Adrenal gland (tissue), 12 donors: ENCODE measurements around the gene CD300H. TPM values are rescaled to one million over a fixed set of nuclear protein-coding genes. Genes with fewer than 3 reads are reported as not detected.

Experiments
- DNase-seq, 7 donors: peaks; one replicate each; pipeline ENCODE4 v3.0.0-alpha.2; 2019 to 2020
- H3K27ac ChIP-seq, 5 donors: fragments of 200-600 bp; sonication (generic) in 4 of 5; 1 replicate in 3 of 5; 2 replicates in 2 of 5; pipeline versions ENCODE4 v1.5.1 to v1.8.0; 2016 to 2020; ENCODE audit warnings: mild to moderate bottlenecking in 1 of 5
- H3K27me3 ChIP-seq: fragments of 200-600 bp; 2 replicates; pipeline ENCODE4 v1.8.0; 2021
- H3K36me3 ChIP-seq, 2 donors: fragments of 200-600 bp; replicated peaks in 1 of 2; 1 replicate in 1 of 2; 2 replicates in 1 of 2; pipeline versions ENCODE4 v1.5.1 to v1.8.0; 2018 to 2022
- H3K4me1 ChIP-seq, 2 donors: fragments of 200-600 bp; replicated peaks in 1 of 2; 1 replicate in 1 of 2; 2 replicates in 1 of 2; pipeline versions ENCODE4 v1.5.1 to v1.8.0; 2018 to 2021
- H3K4me3 ChIP-seq, 4 donors: fragments of 200-600 bp; sonication (generic) in 3 of 4; one replicate each; pipeline ENCODE4 v1.5.1; 2016 to 2018
- H3K9me3 ChIP-seq, 3 donors: fragments of 200-600 bp; sonication (generic) in 1 of 3; replicated peaks in 1 of 3; 1 replicate in 2 of 3; 2 replicates in 1 of 3; pipeline versions ENCODE4 v1.5.1 to v1.8.0; 2016 to 2021
- CTCF ChIP-seq, 6 experiments: fragments of 450-650 bp in 4 of 6; fragments of 200-600 bp in 2 of 6; sonication (generic) in 1 of 6; IDR thresholded peaks; 1 replicate in 5 of 6; 2 replicates in 1 of 6; pipeline versions ENCODE4 v1.5.1 to v1.8.0; 2016 to 2021; ENCODE audit warnings: antibody characterized with exemption in 6 of 6, mild to moderate bottlenecking in 2 of 6, moderate library complexity in 1 of 6
- POLR2A ChIP-seq, 2 donors: fragments of 450-650 bp; IDR thresholded peaks; one replicate each; pipeline ENCODE4 v1.6.1; 2017; ENCODE audit warnings: antibody characterized with exemption in 2 of 2, mild to moderate bottlenecking in 2 of 2, moderate library complexity in 1 of 2
- WGBS, 4 donors: extraction: QIAGEN DNeasy Blood & Tissue Kit in 2 of 4; methylation state at CpG; one replicate each; pipeline versions ENCODE4 v1.1.5 to v1.1.7; 2013 to 2017; 5-methylcytosine and 5-hydroxymethylcytosine counted together
- intact Hi-C, 2 donors: fragments of 100-400 bp; cut with DNase I; formaldehyde crosslinking; loops; one replicate each; pipeline versions ENCODE4 v1.14.1 to v1.15.0; 2022 to 2023
- polyA plus RNA-seq, 3 donors: library from polyadenylated mRNA; stranded (reverse); fragments of 200-250 nt in 2 of 3; fragments of 350-450 nt in 1 of 3; fragmentation: Illumina TruSeq in 1 of 3; extraction: RNeasy Lipid Tissue Mini Kit (QIAGEN cat#74804) in 1 of 3; gene quantifications; one replicate each; pipeline ENCODE4 v1.2.3, GENCODE V29; 2013 to 2014
- total RNA-seq, 9 donors: library from RNA; depleted of rRNA in 4 of 9; stranded (reverse); fragments of >200 nt in 4 of 9; fragments of 120-200 nt in 1 of 9; fragmentation: NEBNext Ultra II Directional in 1 of 9; extraction: Animal tissue kit (Norgen Biotek cat#: 25700) in 1 of 9; gene quantifications; one replicate each; pipeline versions ENCODE4 v1.1.0 to v1.2.4, GENCODE V29; 2013 to 2023
- donor health status: healthy with polysubstance abuse.
- donor health status: Bipolar disorder and iron deficiency.
- donor health status: DM: yes; HTN: yes; CAD: no.
- donor health status: DM: no; HTN: no; CAD: no.
- donor health status: DM: no; HTN: no; CAD: no.
- donor health status: DM: yes; HTN: yes; CAD: no.

The CD300H gene
- total and polyA plus RNA-seq, 12 donors: not detected

GRCh38 chr17:74554909-74555308 is 12.4 kb downstream of the CD300H start:
- no peak overlapping the region for H3K27ac ChIP-seq

GRCh38 chr17:74552037-74552436 is 15.3 kb downstream of the CD300H start:
- no peaks in the 10 kb centered on the region for H3K9me3 ChIP-seq

More at GRCh38 chr17:74554909-74555308, 12.4 kb downstream of the CD300H start:
- no peak for DNase-seq
- Histone ChIP-seq H3K4me1 (no peaks in the 10 kb centered on the region), H3K9me3 (no peaks in the 10 kb centered on the region), H3K27me3 (no peaks in the 10 kb centered on the region), H3K36me3 (no peaks in the 10 kb centered on the region), H3K4me3 (no peak overlapping the region)
- intact Hi-C loops: no loop called here
- whole genome bisulfite sequencing, 4 donors: 56 to 74% (median 65%) methylated on average over 6 of the region's 6 CpGs
- TF ChIP-seq CTCF (IDR thresholded peaks at IDR 0.05) (no peak), POLR2A (IDR thresholded peaks at IDR 0.05) (no peak)

GRCh38 chr17:74550602-74551001 is 16.7 kb downstream of the CD300H start:
- no peak overlapping the region for H3K4me3 ChIP-seq
- H3K9me3 ChIP-seq: no peaks in the 10 kb centered on the region
- no peak for DNase-seq
- 76 to 86% (median 83%) methylated on average over 5 to 15 of the region's 15 CpGs for WGBS, 4 donors
- TF ChIP-seq CTCF (IDR thresholded peaks at IDR 0.05) (no peak), POLR2A (IDR thresholded peaks at IDR 0.05) (no peak)
- no peak overlapping the region for H3K27ac ChIP-seq
- H3K27me3 ChIP-seq: no peaks in the 10 kb centered on the region
- H3K4me1 ChIP-seq: no peaks in the 10 kb centered on the region
- H3K36me3 ChIP-seq: no peaks in the 10 kb centered on the region
- intact Hi-C loops: no loop called here

More at GRCh38 chr17:74552037-74552436, 15.3 kb downstream of the CD300H start:
- no peaks in the 10 kb centered on the region for H3K36me3 ChIP-seq
- TF ChIP-seq CTCF (IDR thresholded peaks at IDR 0.05): no peak
- TF ChIP-seq POLR2A (IDR thresholded peaks at IDR 0.05): no peak
- no peak for DNase-seq
- no peak overlapping the region for H3K4me3 ChIP-seq
- no peak overlapping the region for H3K27ac ChIP-seq
- no peaks in the 10 kb centered on the region for H3K27me3 ChIP-seq
- no peaks in the 10 kb centered on the region for H3K4me1 ChIP-seq
- 36 to 69% (median 51%) methylated on average over 5 to 7 of the region's 7 CpGs for WGBS, 4 donors
- intact Hi-C loops: no loop called here

- Histone ChIP-seq H3K9me3 (no peaks in the 10 kb centered on the region), H3K27me3 (no peaks in the 10 kb centered on the region), H3K4me3 (no peak overlapping the region), H3K4me1 (no peaks in the 10 kb centered on the region), H3K27ac (no peak overlapping the region), H3K36me3 (no peaks in the 10 kb centered on the region)
- TF ChIP-seq POLR2A (IDR thresholded peaks at IDR 0.05): no peak
- no peak for TF ChIP-seq CTCF (IDR thresholded peaks at IDR 0.05)
- DNase-seq: no peak
- intact Hi-C loops: no loop called here
- WGBS, 4 donors: 75 to 76% (median 76%) methylated on average over 4 to 7 of the region's 7 CpGs; no CpG with 5 or more reads in 1 of the 4 donors
These were observed 18.0 kb downstream of the CD300H start for GRCh38 chr17:74549343-74549742.
